ENCODE results near the gene AP2A2. TPM values are rescaled to one million over a fixed set of nuclear protein-coding genes. Genes with fewer than 3 reads are reported as not detected.

Gene AP2A2
- total RNA-seq, 4 donors from 2014 or later = 33.6 to 76.6 (median 46.4) TPM

DNA sequence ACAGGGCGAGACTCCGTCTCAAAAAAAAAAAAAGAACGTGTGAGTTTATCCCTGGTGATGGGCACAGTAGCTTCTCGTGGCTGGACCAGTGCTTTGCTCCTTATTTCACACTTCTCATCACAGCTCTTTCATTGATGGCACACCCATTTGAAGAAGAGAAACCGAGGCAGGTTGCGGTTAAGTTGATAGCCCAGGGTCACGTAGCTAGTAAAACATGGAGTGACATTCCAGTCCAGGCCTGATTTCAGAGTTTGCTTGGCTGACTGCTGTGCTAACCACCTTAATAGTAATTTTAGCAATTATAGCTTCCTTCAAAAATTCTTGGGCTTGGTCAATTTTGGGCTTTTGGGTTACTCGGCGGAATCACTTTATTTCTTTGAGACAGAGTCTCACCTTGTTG lies 25.8 kb downstream of the AP2A2 start:
- intact Hi-C loops (cut with DNase I; ENCODE audit: low total_unique reads) = no loop called here
- WGBS, 2 donors = 93 to 95% methylated on average over 9 of the region's 9 CpGs

DNA sequence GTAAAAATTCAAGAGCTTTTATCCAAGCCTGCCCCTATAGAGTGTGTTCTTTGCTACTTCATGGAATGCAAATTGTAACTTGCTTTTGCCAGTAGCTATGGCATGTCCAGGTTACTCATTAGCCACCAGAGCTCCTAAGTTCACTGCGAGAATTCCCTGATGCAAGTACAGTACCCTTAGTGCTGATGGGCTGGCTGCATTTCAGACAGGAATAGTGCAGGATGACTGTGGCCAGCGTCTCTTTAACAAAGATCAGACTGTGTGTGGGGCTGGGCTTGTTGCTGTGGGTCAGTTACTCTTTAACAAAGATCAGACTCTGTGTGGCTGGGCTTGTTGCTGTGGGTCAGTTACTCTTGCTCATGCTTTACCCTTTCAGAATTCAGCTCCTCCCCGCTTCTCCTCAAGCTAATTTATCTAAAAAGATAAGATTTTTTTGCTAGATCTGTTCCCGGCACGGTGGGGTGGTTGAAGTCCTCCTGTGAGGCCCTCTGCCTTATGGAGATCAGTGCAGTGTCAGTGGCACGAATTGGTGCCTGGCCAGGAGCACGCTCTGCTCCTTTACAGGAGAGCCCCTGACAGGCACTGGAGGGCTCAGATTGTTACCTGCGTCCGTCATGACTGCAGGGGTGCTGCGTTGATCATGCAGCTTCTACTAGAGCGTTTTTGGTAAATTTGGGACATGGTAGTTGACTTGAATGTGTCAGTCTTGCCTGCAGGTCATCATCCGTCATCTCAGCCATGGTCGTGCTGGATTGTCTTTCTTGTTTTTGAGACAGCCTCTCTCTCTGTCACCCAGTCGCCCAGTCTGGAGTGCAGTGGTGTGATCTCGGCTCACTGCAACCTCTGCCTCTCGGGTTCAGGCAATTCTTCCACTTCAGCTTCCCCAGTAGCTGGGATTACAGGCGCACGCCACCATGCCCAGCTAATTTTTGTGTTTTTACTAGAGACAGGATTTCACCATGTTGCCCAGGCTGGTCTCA lies 27.0 kb downstream of the AP2A2 start:
- H3K4me3 ChIP-seq (ENCODE audit: low read depth, poor library complexity, severe bottlenecking) = no peak overlapping the region
- intact Hi-C loops (cut with DNase I; ENCODE audit: low total_unique reads) = no loop called here
- TF ChIP-seq POLR2A (IDR thresholded peaks at IDR 0.05) (no peak), CTCF (IDR thresholded peaks at IDR 0.05) (no peak)
- DNase-seq (ENCODE audit: low spot score in 2 of 2) = no peak
- WGBS, 2 donors = 91 to 92% methylated on average over 18 of the region's 18 CpGs

More for the DNA sequence above, 25.8 kb downstream of the AP2A2 start:
- no peak overlapping the region for H3K4me3 ChIP-seq (ENCODE audit: low read depth, poor library complexity, severe bottlenecking)
- TF ChIP-seq POLR2A (IDR thresholded peaks at IDR 0.05) (no peak), CTCF (IDR thresholded peaks at IDR 0.05) (no peak)
- no peak for DNase-seq (ENCODE audit: low spot score in 2 of 2)

DNA sequence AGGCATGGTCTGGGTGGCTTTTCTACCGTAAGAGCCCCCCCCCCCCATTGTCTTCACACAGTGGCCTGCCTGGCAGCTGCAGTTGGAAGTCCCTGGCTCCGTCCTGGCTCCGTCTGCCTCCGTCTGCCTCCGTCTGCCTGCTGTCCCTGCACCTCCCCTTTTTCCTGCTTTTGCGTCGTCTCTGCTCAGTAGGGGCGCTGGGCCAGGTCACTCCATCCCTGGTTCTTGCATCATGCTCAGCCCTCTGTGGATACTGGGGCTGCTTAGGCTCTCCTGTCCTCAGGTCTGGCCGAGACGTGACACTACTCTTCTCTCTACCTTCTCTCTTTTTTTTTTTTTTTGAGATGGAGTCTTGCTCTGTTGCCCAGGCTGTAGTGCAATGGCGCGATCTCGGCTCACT lies 27.8 kb downstream of the AP2A2 start:
- 77 to 88% methylated on average over 13 of the region's 13 CpGs for WGBS, 2 donors

DNA sequence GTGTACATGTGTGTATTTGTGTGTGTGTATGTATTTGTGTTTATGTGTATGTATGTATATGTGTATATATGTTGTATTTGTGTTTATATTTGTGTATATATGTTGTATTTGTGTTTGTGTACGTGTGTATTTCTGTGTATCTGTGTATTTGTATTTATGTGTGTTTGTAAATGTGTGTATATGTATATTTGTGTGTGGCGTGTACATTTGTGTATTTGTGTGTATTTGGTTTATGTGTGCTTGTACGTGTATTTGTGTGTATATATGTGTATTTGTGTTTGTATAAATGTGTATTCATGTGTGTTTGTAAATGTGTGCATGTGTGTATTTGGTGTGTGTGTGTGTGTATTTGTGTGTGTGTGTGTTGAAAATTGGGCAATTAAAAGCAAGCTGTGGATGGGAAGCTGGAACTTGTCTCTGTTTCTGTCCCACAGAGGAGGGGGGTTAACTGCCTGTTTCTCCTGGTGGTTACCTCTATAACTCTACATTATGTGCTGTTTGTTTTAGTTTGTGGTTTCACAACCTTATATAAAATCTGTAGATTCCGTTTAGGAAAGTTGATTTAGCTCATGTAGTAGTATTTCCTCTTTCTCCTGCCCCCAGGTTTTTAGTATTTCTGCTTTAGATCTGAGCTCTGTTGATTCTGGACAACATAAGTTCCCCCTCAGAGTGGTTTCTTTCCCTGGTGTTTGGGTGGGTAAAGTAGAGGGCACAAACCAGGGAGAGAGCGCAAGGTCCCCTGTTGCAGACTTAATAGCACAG lies 28.9 kb downstream of the AP2A2 start:
- 72 to 81% methylated on average over 5 of the region's 5 CpGs for WGBS, 2 donors
- no peak for TF ChIP-seq POLR2A (IDR thresholded peaks at IDR 0.05)
- TF ChIP-seq CTCF (IDR thresholded peaks at IDR 0.05) = no peak
- no peak for DNase-seq (ENCODE audit: low spot score in 2 of 2)
- no peak overlapping the region for H3K4me3 ChIP-seq (ENCODE audit: low read depth, poor library complexity, severe bottlenecking)
- intact Hi-C loops (cut with DNase I; ENCODE audit: low total_unique reads) = no loop called here

More for the DNA sequence above, 27.8 kb downstream of the AP2A2 start:
- DNase-seq (ENCODE audit: low spot score in 2 of 2) = no peak
- intact Hi-C loops (cut with DNase I; ENCODE audit: low total_unique reads) = no loop called here
- no peak overlapping the region for H3K4me3 ChIP-seq (ENCODE audit: low read depth, poor library complexity, severe bottlenecking)
- TF ChIP-seq POLR2A (IDR thresholded peaks at IDR 0.05) (no peak), CTCF (IDR thresholded peaks at IDR 0.05) (no peak)

DNA sequence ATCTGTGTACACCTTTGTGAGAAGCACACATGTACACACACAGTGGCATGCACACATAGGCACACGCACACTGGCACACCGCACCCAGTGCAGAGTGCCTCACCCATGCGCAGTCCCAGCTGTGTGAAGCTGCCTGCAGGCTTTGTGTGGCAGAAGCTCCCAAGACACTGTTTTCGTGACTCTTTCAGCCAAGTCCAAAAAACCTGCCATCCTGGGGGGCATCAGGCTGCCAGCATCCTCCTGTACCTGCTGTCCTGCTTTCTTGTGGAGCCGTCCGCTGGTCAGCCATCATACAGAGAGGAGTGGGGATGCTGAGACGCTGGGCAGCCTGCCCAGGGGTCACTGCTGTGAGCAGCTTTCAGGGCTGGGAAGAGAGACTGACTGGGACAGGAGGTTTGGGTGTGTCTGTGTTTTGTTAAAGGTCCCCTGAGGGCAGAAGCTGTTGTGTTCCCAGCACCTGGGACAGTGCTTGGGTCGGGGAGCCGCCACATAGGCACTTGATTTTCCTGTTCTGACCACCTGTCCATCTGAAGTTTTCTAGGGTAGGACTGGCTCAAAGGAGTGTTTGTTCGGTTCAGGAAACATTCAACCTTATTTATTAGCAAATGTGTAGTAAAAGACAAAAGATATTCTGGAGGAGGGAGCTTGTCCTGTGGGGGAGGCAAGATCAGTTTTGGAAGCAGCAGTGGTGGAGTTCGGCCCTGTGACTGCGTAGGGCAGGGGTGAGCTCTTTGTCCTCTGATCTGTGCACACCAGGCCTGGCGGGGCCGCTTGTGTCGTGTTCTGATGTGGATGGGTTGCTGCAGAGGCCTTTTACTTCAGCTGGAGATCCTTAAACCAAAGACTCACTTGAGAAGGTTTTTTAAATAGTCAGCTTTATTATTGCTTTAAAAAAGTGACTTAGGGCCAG lies 29.7 kb downstream of the AP2A2 start:
- intact Hi-C loops (cut with DNase I; ENCODE audit: low total_unique reads) = no loop called here
- H3K4me3 ChIP-seq (ENCODE audit: low read depth, poor library complexity, severe bottlenecking) = no peak overlapping the region
- WGBS, 2 donors = 54 to 71% methylated on average over 15 of the region's 15 CpGs
- TF ChIP-seq POLR2A (IDR thresholded peaks at IDR 0.05) (no peak), CTCF (IDR thresholded peaks at IDR 0.05) (no peak)
- DNase-seq (ENCODE audit: low spot score in 2 of 2) = no peak

Measured in lower leg skin (tissue), 4 donors.